Psoas muscle (tissue), 8 donors: Measurements from ENCODE around the gene RPL27A. TPM values are rescaled to one million over a fixed set of nuclear protein-coding genes. Genes with fewer than 3 reads are reported as not detected.

Experiments
- ATAC-seq, 4 donors: fragments of 200-7000 bp; cut with Tn5 transposase; one replicate each; pipeline ENCODE4 v1.9.1; 2020; ENCODE audit warnings: moderate library complexity in 3 of 4, mild to moderate bottlenecking in 2 of 4
- DNase-seq, 2 donors: peaks; one replicate each; pipeline ENCODE4 v3.0.0-alpha.2; 2020
- H3K27ac ChIP-seq: fragments of 200-600 bp; one replicate; pipeline ENCODE4 v1.8.0; 2022
- H3K27me3 ChIP-seq, 3 donors: fragments of 200-600 bp in 1 of 3; one replicate each; pipeline versions ENCODE4 v1.6.1 to v1.8.0; 2013 to 2022; ENCODE audit warnings: low read length in 2 of 3, mild to moderate bottlenecking in 2 of 3, moderate library complexity in 1 of 3; ENCODE audit not compliant: insufficient read depth in 3 of 3
- H3K36me3 ChIP-seq, 2 donors: fragments of 200-600 bp in 1 of 2; one replicate each; pipeline versions ENCODE4 v1.6.1 to v1.8.0; 2013 to 2022; ENCODE audit warnings: low read depth in 1 of 2, mild to moderate bottlenecking in 1 of 2, moderate library complexity in 1 of 2; ENCODE audit not compliant: insufficient read depth in 1 of 2
- H3K4me1 ChIP-seq: fragments of 200-600 bp; one replicate; pipeline ENCODE4 v1.8.0; 2022
- H3K4me3 ChIP-seq: fragments of 200-600 bp; one replicate; pipeline ENCODE4 v1.8.0; 2022; ENCODE audit warnings: mild to moderate bottlenecking
- H3K9me3 ChIP-seq: fragments of 200-600 bp; one replicate; pipeline ENCODE4 v1.8.0; 2022
- CTCF ChIP-seq: fragments of 200-600 bp; IDR thresholded peaks from one replicate; pipeline ENCODE4 v1.8.0; 2022; ENCODE audit warnings: antibody characterized with exemption
- WGBS, 3 donors: extraction: QIAGEN DNeasy Blood & Tissue Kit; methylation state at CpG; one replicate each; pipeline versions ENCODE4 v1.1.6 to v1.1.7; 2013; 5-methylcytosine and 5-hydroxymethylcytosine counted together
- intact Hi-C, 2 donors: fragments of 100-400 bp; cut with DNase I; formaldehyde crosslinking; loops; one replicate each; pipeline versions ENCODE4 v1.11.0 to v1.14.2; 2022
- polyA plus RNA-seq, 3 donors: library from polyadenylated mRNA; stranded (reverse); fragments of 200-250 nt; gene quantifications; one replicate each; pipeline ENCODE4 v1.2.3, GENCODE V29; 2013
- total RNA-seq, 4 donors: library from RNA; stranded (reverse); fragmentation: NEBNext Ultra II Directional in 2 of 4; extraction: Animal tissue kit (Norgen Biotek cat#: 25700) in 2 of 4; gene quantifications; one replicate each; pipeline versions ENCODE4 v1.2.1 to v1.2.4, GENCODE V29; 2021 to 2023
- donor health status: healthy with polysubstance abuse.
- donor health status: DM: no; HTN: no; CAD: no; lungs with moderate emphysema.
- donor health status: Bipolar disorder and iron deficiency.
- donor health status: healthy.
- donor health status: DM: yes; HTN: yes; CAD: no.
- donor health status: DM: no; HTN: no; CAD: no.
- donor health status: DM: no; HTN: no; CAD: no.
- donor health status: DM: yes; HTN: yes; CAD: no.

The RPL27A gene
- total and polyA plus RNA-seq, 7 donors = 308 to 2,060 (median 673) TPM

- ATAC-seq (no peak), DNase-seq (no peak)
- H3K27me3 ChIP-seq = no peaks in the 10 kb centered on the region
- peaks cover 0 to 21% of the 10 kb centered on the region in 2 donors for H3K36me3 ChIP-seq
- H3K27ac ChIP-seq = no peak overlapping the region
- WGBS, 3 donors = 94 to 97% (median 95%) methylated on average over 12 of the region's 12 CpGs
- no peak overlapping the region for H3K4me3 ChIP-seq
- intact Hi-C loops = loop anchor here in 1 of 2 donors (10.0 kb wide), 1 partner anchor 92 kb away; no protein-coding TSS in a partner anchor
- TF ChIP-seq CTCF = no peak
- no peaks in the 10 kb centered on the region for H3K9me3 ChIP-seq
- peaks cover 56% of the 10 kb centered on the region for H3K4me1 ChIP-seq
Observed at GRCh38 chr11:8712506-8712905, 29.9 kb downstream of the RPL27A start.

- peaks cover 50% of the 10 kb centered on the region for H3K4me1 ChIP-seq
- intact Hi-C loops = loop anchor here in 1 of 2 donors (10.0 kb wide), 1 partner anchor 91 kb away; no protein-coding TSS in a partner anchor
- DNase-seq = no peak
Observed at GRCh38 chr11:8713760-8714454, 31.3 kb downstream of the RPL27A start.

GRCh38 chr11:8714622-8715225, 32.1 kb downstream of the RPL27A start:
- Histone ChIP-seq H3K9me3 (no peaks in the 10 kb centered on the region), H3K4me3 (no peak overlapping the region), H3K27ac (no peak overlapping the region), H3K36me3 (peaks cover 0 to 21% of the 10 kb centered on the region in 2 donors), H3K4me1 (peaks cover 46% of the 10 kb centered on the region), H3K27me3 (no peaks in the 10 kb centered on the region)
- intact Hi-C loops = loop anchor here (5.0 to 10.0 kb wide), 2 partner anchors 48 to 90 kb away; no protein-coding TSS in a partner anchor
- 30 to 33% (median 32%) methylated on average over 4 of the region's 4 CpGs for WGBS, 3 donors
- DNase-seq (no peak), ATAC-seq (no peak)
- no peak for TF ChIP-seq CTCF

More at GRCh38 chr11:8713760-8714454, 31.3 kb downstream of the RPL27A start:
- H3K4me3 ChIP-seq = no peak overlapping the region
- H3K9me3 ChIP-seq = no peaks in the 10 kb centered on the region
- no peak for TF ChIP-seq CTCF
- H3K27ac ChIP-seq = no peak overlapping the region
- H3K27me3 ChIP-seq = no peaks in the 10 kb centered on the region
- ATAC-seq = no peak
- 77 to 91% (median 78%) methylated on average over 8 of the region's 8 CpGs for WGBS, 3 donors
- H3K36me3 ChIP-seq = peaks cover 0 to 21% of the 10 kb centered on the region in 2 donors

GRCh38 chr11:8715501-8715900, 32.9 kb downstream of the RPL27A start:
- Histone ChIP-seq H3K4me1 (peaks cover 52% of the 10 kb centered on the region), H3K27ac (peak overlapping the region; percentile 42), H3K36me3 (peaks cover 0 to 21% of the 10 kb centered on the region in 2 donors), H3K9me3 (no peaks in the 10 kb centered on the region), H3K4me3 (peak overlapping the region; percentile 28), H3K27me3 (no peaks in the 10 kb centered on the region)
- TF ChIP-seq CTCF = no peak
- ATAC-seq = peak; percentile 35 to 64 (median 58)
- peak; percentile 70 to 82 for DNase-seq
- intact Hi-C loops = loop anchor here (5.0 to 10.0 kb wide), 2 partner anchors 47 to 89 kb away; no protein-coding TSS in a partner anchor
- WGBS, 3 donors = 28 to 34% (median 32%) methylated on average over 14 to 15 of the region's 15 CpGs
